Measurements from ENCODE around the gene TPM2. TPM values are rescaled to one million over a fixed set of nuclear protein-coding genes. Genes with fewer than 3 reads are reported as not detected.

TPM2 gene
- total and polyA plus RNA-seq, 9 of the 15 experiments (the other 6 are each of a cell fraction or from before 2014, with no cell fraction given) = 0.28 to 16.1 (median 4.5) TPM

GRCh38 chr9:35683323-35683722 is 6.4 kb downstream of the TPM2 start:
- in situ Hi-C loops (cut with MboI) = no loop called here
- TF ChIP-seq ZBTB12 (CRISPR knock-in tag; IDR thresholded peaks at IDR 0.05) (no peak), ESRRB (CRISPR knock-in tag; IDR thresholded peaks at IDR 0.05; ENCODE audit: borderline replicate concordance) (no peak), RUNX1 (IDR thresholded peaks at IDR 0.05; ENCODE audit: low read depth) (no peak), DEAF1 (CRISPR knock-in tag; IDR thresholded peaks at IDR 0.05) (no peak), SMAD3 (CRISPR knock-in tag; conservative IDR thresholded peaks at IDR 0.05) (no peak), STAT5B (CRISPR knock-in tag; IDR thresholded peaks at IDR 0.05) (no peak), MIER1 (IDR thresholded peaks at IDR 0.05; ENCODE audit: low read depth) (no peak), POLR2H (tag; IDR thresholded peaks at IDR 0.05; ENCODE audit: low read depth) (no peak)
- ChIA-PET POLR2A (interaction anchor here (1.6 kb wide), 1 partner anchor 19 kb away, joined by 4 read pairs; no protein-coding TSS in a partner anchor), CTCF (ENCODE audit: low intra/inter-chr PET ratio) (no interaction called here)
- Histone ChIP-seq H3K4me3 (no peak overlapping the region), H3K27ac (ENCODE audit: extremely low read depth, low read depth, low read length) (no peak overlapping the region), H3K9me1 (ENCODE audit: control insufficient read depth, insufficient read depth, low read length) (no peaks in the 10 kb centered on the region), H3K4me1 (replicated peaks in 1 of 2; ENCODE audit: control insufficient read depth in 2 of 2, insufficient read depth in 2 of 2, low read length in 2 of 2) (peaks cover 0 to 8% of the 10 kb centered on the region in 2 experiments; a peak in 3 of 5 replicates), H3K27me3 (ENCODE audit: control insufficient read depth in 2 of 2, insufficient read depth in 2 of 2, low read length in 2 of 2) (no peaks in the 10 kb centered on the region), H3K4me2 (ENCODE audit: insufficient read depth, low read length) (no peak overlapping the region), H4K20me1 (replicated peaks; ENCODE audit: control insufficient read depth, insufficient read depth, low read length) (no peaks in the 10 kb centered on the region), H3K9me3 (replicated peaks; ENCODE audit: control insufficient read depth, insufficient read depth, low read depth, low read length) (no peaks in the 10 kb centered on the region), H3K9ac (ENCODE audit: insufficient read depth in 1 of 2, low read depth in 2 of 2, low read length in 2 of 2) (no peak overlapping the region), H3K79me2 (ENCODE audit: control insufficient read depth, insufficient read depth, low read length) (no peaks in the 10 kb centered on the region), H2AFZ (ENCODE audit: low read depth, low read length) (no peak overlapping the region), H3K36me3 (ENCODE audit: control insufficient read depth, insufficient read depth, low read length) (peaks cover 7% of the 10 kb centered on the region; the same call in 2 of the 3 replicates)
- DNase-seq (ENCODE audit: extremely low read depth in 1 of 4, low spot score in 3 of 4) (no peak), ATAC-seq (no peak), FAIRE-seq (no peak)
- no TSS peak for BruUV-seq (replicated peaks)
- intact Hi-C loops (cut with micrococcal nuclease) = no loop called here
- 38% methylated on average over 2 of the region's 2 CpGs for WGBS (ENCODE audit: insufficient coverage, low coverage, missing lambda C conversion rate)
